Right lobe of liver (tissue), 6 donors: ENCODE measurements around the gene JAKMIP1. TPM values are rescaled to one million over a fixed set of nuclear protein-coding genes. Genes with fewer than 3 reads are reported as not detected.

Source experiments
- ATAC-seq, 4 donors: fragments of 200-7000 bp; cut with Tn5 transposase; one replicate each; pipeline ENCODE4 v1.9.1; 2020; ENCODE audit warnings: mild to moderate bottlenecking in 4 of 4, moderate library complexity in 4 of 4
- DNase-seq, 3 donors: peaks; one replicate each; pipeline ENCODE4 v3.0.0-alpha.2; 2020
- H3K27ac ChIP-seq, 3 donors: fragments of 200-600 bp; one replicate each; pipeline ENCODE4 v1.8.0; 2022
- H3K27me3 ChIP-seq, 2 donors: fragments of 200-600 bp; one replicate each; pipeline ENCODE4 v1.8.0; 2022
- H3K36me3 ChIP-seq, 4 donors: fragments of 200-600 bp; sonication (generic) in 1 of 4; one replicate each; pipeline versions ENCODE4 v1.5.1 to v1.8.0; 2017 to 2022; ENCODE audit warnings: control low read depth in 1 of 4
- H3K4me1 ChIP-seq, 4 donors: fragments of 200-600 bp; sonication (generic) in 1 of 4; one replicate each; pipeline versions ENCODE4 v1.5.1 to v1.8.0; 2017 to 2022; ENCODE audit warnings: control low read depth in 1 of 4
- H3K4me3 ChIP-seq, 3 donors: fragments of 200-600 bp; one replicate each; pipeline ENCODE4 v1.8.0; 2022
- H3K9me3 ChIP-seq, 4 donors: fragments of 200-600 bp; sonication (generic) in 1 of 4; one replicate each; pipeline versions ENCODE4 v1.5.1 to v1.8.0; 2017 to 2022; ENCODE audit warnings: control low read depth in 1 of 4
- CTCF ChIP-seq, 4 donors: fragments of 200-600 bp in 3 of 4; fragments of 450-650 bp in 1 of 4; IDR thresholded peaks; one replicate each; pipeline versions ENCODE4 v1.5.1 to v1.8.0; 2016 to 2022; ENCODE audit warnings: antibody characterized with exemption in 4 of 4, mild to moderate bottlenecking in 2 of 4
- POLR2A ChIP-seq: fragments of 450-650 bp; IDR thresholded peaks from one replicate; pipeline ENCODE4 v1.6.1; 2017; ENCODE audit warnings: antibody characterized with exemption, mild to moderate bottlenecking
- WGBS: methylation state at CpG from one replicate; pipeline ENCODE4 v1.1.6; 2018; ENCODE audit warnings: low coverage, low lambda C conversion rate; ENCODE audit not compliant: insufficient coverage; ENCODE audit errors: missing lambda C conversion rate; 5-methylcytosine and 5-hydroxymethylcytosine counted together
- intact Hi-C, 2 donors: fragments of 100-400 bp; cut with DNase I; formaldehyde crosslinking; loops; one replicate each; pipeline versions ENCODE4 v1.11.2 to v1.14.1; 2022
- total RNA-seq, 6 experiments: library from RNA; depleted of rRNA in 2 of 6; stranded (reverse); fragments of >200 nt in 2 of 6; fragmentation: NEBNext Ultra II Directional in 3 of 6; extraction: Animal tissue kit (Norgen Biotek cat#: 25700) in 3 of 6; gene quantifications; one replicate each; pipeline versions ENCODE4 v1.1.0 to v1.2.4, GENCODE V29; 2016 to 2023
- donor health status: DM: no; HTN: yes; CAD: no.
- donor health status: DM: no; HTN: no; CAD: no.
- donor health status: DM: no; HTN: no; CAD: no.
- donor health status: DM: no; HTN: yes; CAD: no.
- donor health status: DM: no; HTN: yes; CAD: no.

JAKMIP1 gene
- total RNA-seq, 6 experiments from 2014 or later: 0.12 TPM; not detected in 5

- Histone ChIP-seq H3K27ac (no peak overlapping the region), H3K36me3 (no peaks in the 10 kb centered on the region), H3K4me1 (no peaks in the 10 kb centered on the region), H3K27me3 (no peaks in the 10 kb centered on the region), H3K4me3 (no peak overlapping the region), H3K9me3 (no peaks in the 10 kb centered on the region)
- intact Hi-C loops: no loop called here
- no peak for ATAC-seq
- DNase-seq: no peak
- 95% methylated on average over 2 of the region's 6 CpGs for WGBS
- no peak for TF ChIP-seq CTCF (IDR thresholded peaks at IDR 0.05)
- TF ChIP-seq POLR2A: no peak
Measured at GRCh38 chr4:6124386-6125102, 75.8 kb downstream of the JAKMIP1 start.

DNA sequence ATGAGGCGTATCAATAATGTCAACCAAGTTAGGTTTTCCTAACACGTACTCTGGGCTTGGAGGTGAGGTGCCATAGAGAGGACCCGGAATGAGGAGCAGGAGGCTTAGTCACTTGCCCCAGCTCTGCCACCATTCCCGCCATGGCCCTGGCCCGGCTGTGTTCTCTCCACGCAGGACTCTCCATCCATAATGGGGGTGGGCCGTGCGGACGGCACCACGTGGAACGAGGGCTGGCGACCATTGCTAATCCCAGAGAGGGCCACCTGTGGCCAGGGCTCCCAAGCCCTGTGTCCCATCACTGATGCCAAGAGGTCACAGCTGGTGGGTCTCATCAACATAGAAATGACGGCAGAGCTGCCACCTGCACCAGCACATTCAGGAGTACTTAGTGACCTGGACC lies 76.4 kb downstream of the JAKMIP1 start:
- WGBS: 77% methylated on average over 2 of the region's 13 CpGs
- intact Hi-C loops: no loop called here
- H3K27ac ChIP-seq: no peak overlapping the region
- no peaks in the 10 kb centered on the region for H3K9me3 ChIP-seq
- no peak for TF ChIP-seq POLR2A
- TF ChIP-seq CTCF (IDR thresholded peaks at IDR 0.05): no peak
- no peaks in the 10 kb centered on the region for H3K27me3 ChIP-seq
- H3K4me3 ChIP-seq: no peak overlapping the region
- no peak for ATAC-seq
- no peaks in the 10 kb centered on the region for H3K4me1 ChIP-seq
- H3K36me3 ChIP-seq: no peaks in the 10 kb centered on the region
- DNase-seq: no peak

DNA sequence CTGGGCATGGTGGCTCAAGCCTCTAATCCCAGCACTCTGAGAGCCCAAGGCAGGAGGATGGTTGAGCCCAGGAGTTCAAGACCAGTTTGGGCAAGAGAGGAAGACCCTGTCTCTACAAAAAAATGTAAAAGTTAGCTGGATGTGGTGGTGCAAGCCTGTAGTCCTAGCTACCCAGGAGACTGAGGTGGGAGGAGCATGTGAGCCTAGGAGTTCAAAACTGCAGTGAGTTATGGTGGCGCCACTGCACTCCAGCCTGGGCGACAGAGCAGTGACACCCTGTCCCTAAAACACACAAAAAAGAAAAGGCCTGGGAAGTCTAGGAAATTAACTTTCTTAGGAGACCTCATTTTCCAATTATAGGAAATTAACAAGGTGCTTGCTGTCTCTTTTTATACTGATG lies 76.8 kb downstream of the JAKMIP1 start:
- no peaks in the 10 kb centered on the region for H3K27me3 ChIP-seq
- DNase-seq (no peak), ATAC-seq (no peak)
- H3K36me3 ChIP-seq: no peaks in the 10 kb centered on the region
- H3K4me3 ChIP-seq: no peak overlapping the region
- TF ChIP-seq POLR2A (no peak), CTCF (IDR thresholded peaks at IDR 0.05) (no peak)
- H3K4me1 ChIP-seq: no peaks in the 10 kb centered on the region
- H3K27ac ChIP-seq: no peak overlapping the region
- 90% methylated on average over 2 of the region's 2 CpGs for WGBS
- intact Hi-C loops: no loop called here
- no peaks in the 10 kb centered on the region for H3K9me3 ChIP-seq

GRCh38 chr4:6123116-6123515 lies 77.2 kb downstream of the JAKMIP1 start:
- Histone ChIP-seq H3K4me1 (no peaks in the 10 kb centered on the region), H3K36me3 (no peaks in the 10 kb centered on the region), H3K27ac (no peak overlapping the region), H3K4me3 (no peak overlapping the region), H3K27me3 (no peaks in the 10 kb centered on the region), H3K9me3 (no peaks in the 10 kb centered on the region)
- WGBS: 61% methylated on average over 7 of the region's 7 CpGs
- ATAC-seq (no peak), DNase-seq (no peak)
- no peak for TF ChIP-seq POLR2A
- no peak for TF ChIP-seq CTCF (IDR thresholded peaks at IDR 0.05)
- intact Hi-C loops: no loop called here

- H3K9me3 ChIP-seq: no peaks in the 10 kb centered on the region
- WGBS: 39% methylated on average over 3 of the region's 6 CpGs
- H3K36me3 ChIP-seq: no peaks in the 10 kb centered on the region
- H3K27me3 ChIP-seq: no peaks in the 10 kb centered on the region
- DNase-seq (no peak), ATAC-seq (no peak)
- intact Hi-C loops: no loop called here
- H3K4me3 ChIP-seq: no peak overlapping the region
- no peak overlapping the region for H3K27ac ChIP-seq
- H3K4me1 ChIP-seq: no peaks in the 10 kb centered on the region
- TF ChIP-seq CTCF (IDR thresholded peaks at IDR 0.05) (no peak), POLR2A (no peak)
Measured at GRCh38 chr4:6122496-6122895, 77.9 kb downstream of the JAKMIP1 start.
